Stimulated activated CD4-positive, alpha-beta T cell treated with anti-CD3 and anti-CD28 coated beads, Interleukin-2, amount 100 ng/mL, for 48 hours (primary cell): ENCODE measurements around the gene RASSF1.

Experiments used
- DNase-seq, 2 donors: peaks; one replicate each; pipeline ENCODE4 v3.0.0-alpha.2; 2020

RASSF1 gene

DNA sequence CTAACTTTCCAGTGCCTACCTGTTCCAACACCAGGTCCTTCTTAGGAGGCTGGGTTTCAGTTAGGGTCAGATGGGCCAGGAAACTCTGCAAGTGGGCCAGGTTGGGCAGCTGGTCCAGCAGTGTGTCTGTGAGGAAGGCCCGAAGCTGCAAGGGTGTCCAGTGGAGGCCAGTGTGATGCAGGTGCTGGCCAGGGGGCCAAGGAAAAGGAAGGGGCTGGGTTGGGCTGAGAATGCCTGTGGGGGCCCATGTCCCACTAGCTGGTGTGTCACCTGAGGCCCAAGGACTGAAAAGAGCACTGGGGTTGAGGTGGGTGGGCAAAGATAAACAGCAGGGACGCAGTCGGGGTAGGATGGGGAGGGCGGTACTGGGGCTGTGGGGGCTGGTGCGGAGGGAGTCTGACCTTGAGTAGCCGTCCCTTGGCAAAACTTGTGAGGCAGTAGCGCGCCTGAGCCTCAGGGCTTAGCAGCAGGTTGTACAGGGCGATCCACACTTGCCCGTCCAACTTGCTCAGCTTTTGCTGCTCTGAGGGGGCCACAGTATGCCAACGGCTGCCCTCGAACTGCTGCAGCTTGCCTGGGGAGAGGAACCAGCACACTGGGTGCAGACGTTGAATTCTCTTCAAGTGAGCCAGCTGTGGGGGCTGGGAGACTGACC, 1.5 kb upstream of the RASSF1 start:
- DNase-seq, result no peak

DNA sequence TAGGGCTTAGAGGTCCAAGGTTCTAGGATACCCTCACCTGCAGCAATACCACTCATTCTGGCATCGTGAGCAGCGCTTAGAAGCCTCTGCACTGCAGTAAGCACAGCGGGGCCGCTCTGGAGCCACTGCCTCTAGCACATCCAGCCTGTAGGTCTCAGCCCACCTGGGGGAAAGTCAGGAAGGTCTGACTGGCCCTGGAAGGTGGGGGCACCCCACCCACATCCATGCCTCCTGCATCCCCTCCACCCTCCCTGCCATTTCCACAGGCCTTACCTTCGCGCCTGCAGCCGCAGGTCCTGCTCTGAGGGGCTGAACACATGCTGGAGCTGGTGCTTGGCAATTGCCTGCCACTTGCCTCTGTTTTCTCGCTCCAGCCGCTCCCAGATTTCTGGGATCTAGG, 901 bp upstream of the RASSF1 start:
- DNase-seq, result no peak

DNA sequence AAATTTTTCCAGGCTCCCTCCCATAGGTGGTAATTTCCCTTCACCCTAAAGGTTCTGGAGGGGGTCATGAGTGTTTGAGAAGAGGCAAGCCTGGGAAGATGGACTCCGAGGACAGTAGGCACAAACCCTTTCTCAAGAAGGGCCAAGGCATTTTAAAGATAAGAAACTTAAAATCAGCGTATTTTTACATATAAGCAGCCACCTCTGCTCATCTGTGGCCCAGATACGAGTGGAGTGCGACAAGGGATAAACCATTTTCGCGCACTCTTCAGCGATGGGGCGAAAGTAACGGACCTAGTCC, 539 bp downstream of the RASSF1 start:
- DNase-seq, result no peak

GRCh38 chr3:50339485-50340146, 1.0 kb downstream of the RASSF1 start:
- DNase-seq, result no peak

- no peak for DNase-seq
These were observed 1.7 kb downstream of the RASSF1 start for GRCh38 chr3:50338965-50339364.

DNA sequence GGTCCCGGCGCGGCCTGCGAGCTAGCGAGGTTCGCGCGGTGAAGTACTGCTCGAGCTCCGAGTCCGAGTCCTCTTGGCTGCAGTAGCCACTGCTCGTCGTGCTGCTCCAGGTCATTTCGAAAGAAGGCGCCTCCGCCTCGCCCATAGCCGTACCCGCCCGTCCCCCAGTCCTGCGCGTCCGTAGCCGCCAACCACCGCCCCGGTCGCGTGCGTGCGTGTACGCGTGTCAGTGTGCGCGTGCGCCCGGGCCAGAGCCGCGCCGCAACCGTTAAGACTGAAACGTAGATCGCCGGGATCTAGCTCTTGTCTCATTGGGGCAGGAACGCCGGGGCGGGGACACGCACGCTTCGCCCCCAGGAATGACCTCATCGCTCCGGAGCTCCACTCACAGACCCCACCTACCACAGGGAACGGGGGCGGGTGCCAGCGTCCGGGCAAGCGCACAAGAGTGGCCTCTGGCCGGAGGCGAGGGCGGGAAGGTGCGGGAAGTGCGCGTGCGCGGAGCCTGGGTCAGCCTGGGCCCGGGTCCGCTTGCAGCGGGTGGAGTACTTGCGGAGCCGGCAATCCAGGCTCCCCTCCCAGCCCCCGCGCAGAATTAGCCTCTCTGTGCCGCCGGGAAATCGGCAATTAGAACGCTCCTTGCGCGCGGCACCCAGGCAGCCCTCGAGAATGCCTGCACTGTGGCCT, 3.3 kb downstream of the RASSF1 start:
- DNase-seq, result peak; percentile 94

DNA sequence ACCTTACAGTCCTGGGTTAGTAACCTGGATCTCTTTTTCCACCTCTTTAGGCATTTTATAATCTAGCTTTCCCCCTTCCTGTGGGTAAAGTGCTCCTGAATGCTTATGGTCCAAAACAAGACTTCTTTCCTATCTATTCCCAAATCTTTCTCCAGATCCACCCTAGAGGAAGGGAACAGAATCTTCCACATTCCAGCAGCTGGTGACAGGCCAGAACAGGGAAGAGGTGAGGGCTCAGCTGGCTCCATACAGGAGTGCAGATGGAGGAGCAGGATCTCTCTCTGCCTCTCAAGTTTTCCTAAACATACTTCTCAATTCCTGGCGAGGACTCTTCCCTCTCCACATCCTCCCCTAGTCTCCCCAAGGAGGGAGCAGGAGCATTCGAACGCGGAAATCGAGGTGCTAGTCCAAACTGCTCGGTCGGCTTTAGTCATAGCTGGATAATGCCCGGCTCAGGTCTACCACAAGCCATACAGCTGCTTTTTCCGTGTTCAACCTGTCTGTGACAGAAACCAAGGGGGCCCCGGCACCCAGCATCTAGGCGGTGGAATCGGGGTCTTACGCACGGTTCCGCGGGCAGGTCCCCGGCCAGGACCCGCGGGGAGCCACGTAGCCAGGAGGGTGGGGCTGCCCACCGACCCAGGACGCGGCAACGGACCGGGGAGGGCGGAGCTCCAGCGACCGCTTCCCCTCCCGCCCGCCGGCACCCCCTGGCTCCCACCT, 4.0 kb downstream of the RASSF1 start:
- no peak for DNase-seq

DNA sequence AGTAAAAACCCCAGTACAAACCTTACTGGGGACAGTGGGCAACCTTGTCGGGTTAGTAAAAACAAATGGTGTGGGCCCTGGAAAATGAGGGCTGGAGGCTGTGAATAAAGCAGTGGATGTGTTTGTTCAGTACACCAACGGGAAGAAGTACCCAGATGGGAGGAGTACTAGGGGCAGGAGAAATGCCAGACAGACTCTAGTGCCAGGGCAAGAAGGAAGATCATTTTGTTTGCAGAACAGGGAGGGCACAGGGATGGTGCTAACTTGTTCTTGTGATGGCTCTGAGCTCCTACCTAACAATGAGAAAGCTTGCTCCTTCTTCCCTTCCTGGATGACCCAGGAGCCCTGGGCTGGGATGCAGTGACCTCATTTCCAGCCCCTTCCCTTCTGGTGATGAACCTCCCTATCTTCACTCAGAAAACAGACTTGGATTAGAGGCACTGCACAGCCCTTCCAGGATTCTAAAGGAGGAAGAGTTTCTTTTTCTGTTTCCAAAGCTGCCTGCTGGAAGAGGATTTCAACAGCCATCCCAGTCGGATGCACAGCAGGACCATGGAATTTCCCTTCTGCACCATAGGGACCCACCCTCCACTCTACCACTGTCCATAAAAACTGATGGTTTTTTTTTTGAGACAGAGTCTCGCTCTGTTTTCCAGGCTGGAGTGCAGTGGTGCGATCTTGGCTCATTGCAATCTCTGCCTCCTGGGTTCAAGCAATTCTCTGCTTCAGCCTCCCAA, 6.1 kb downstream of the RASSF1 start:
- DNase-seq, result no peak

- DNase-seq, result no peak
These were observed 6.8 kb downstream of the RASSF1 start for GRCh38 chr3:50333744-50334328.

GRCh38 chr3:50331364-50331907, 9.2 kb downstream of the RASSF1 start:
- no peak for DNase-seq

DNA sequence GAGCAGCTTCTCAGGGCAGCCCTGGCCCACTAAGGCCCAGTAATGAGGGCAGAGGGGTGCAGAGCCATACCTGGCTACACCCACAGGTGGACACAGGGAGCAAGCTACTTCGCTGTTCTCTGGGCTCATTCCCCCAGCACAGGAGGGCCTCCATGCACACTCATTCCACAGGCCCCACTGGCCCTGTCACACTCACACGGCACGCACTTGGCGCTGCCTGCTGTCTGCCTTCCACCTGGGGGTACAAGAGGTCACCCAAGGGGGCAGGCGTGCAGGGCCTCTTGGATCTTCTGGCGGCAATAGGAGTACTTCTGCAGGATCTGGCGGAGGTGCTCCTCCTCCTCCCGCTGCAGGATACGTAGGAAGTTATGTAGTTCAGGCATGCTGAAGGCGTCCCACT, 10.3 kb downstream of the RASSF1 start:
- no peak for DNase-seq

- peak; percentile 92 for DNase-seq
These were observed 12.5 kb downstream of the RASSF1 start, which contains the start of gene TUSC2 for GRCh38 chr3:50327943-50328691. Gene TUSC2, minus strand, starts transcription at chr3:50328223. Its CDS starts 124 bp downstream, at chr3:50328099.

GRCh38 chr3:50327129-50327528, 13.5 kb downstream of the RASSF1 start:
- DNase-seq, result no peak

- no peak for DNase-seq
These were observed 14.5 kb downstream of the RASSF1 start for GRCh38 chr3:50326182-50326541.

GRCh38 chr3:50325497-50326181, 15.0 kb downstream of the RASSF1 start:
- DNase-seq, result no peak

DNA sequence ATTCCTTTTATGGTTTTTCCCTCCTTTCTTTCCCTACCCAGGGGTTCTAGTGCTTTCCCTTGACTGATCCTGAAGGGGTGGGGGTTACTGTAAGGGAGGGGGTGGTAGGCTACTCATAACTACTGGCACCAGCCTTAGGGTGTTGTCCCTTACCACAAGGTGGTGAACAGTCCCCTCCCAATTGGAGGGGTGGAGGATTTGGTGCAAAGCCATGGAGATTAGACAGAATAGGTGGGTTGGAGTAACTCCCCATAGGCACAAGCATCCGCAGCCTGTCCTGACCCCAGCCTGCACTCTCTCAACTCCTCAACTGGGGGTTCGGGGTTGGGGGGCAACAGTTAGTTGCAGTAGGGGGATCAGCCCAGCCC, 15.5 kb downstream of the RASSF1 start:
- no peak for DNase-seq

DNA sequence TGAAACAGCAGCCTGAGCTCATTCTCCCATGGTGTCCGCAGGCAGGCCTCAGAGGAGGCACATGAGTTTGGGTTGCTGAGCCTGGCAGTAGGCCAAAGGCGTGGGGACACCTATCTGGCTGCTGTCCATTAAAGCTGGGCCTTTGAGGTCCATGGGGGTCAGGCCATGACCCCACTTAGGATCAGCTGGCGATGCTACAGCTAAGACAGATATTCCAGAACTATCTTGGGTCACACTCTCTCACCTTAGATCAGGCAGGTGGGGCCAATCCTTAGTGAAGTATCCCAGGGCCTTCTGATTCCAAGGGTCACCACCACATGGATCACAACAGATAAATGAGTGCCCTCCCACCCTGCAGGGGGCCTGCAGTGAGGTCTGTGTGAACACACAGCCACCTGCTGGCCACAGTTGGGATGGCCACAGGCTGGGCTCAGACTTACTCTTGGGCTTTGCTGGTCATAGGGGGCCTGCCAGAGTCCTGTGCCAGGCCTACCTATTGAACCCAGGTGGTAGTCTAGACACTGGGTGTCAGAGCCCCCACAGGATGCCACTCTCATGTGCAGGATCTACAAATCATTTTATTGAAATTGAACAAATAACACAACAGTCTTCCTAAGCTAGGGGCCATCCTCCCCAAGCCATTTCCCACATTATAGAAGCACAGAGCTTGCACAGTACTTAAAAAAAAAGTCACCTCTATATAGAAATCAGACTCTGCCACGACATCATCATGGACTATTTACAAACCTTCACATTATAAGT, 16.1 kb downstream of the RASSF1 start:
- DNase-seq, result peak; percentile 61

DNA sequence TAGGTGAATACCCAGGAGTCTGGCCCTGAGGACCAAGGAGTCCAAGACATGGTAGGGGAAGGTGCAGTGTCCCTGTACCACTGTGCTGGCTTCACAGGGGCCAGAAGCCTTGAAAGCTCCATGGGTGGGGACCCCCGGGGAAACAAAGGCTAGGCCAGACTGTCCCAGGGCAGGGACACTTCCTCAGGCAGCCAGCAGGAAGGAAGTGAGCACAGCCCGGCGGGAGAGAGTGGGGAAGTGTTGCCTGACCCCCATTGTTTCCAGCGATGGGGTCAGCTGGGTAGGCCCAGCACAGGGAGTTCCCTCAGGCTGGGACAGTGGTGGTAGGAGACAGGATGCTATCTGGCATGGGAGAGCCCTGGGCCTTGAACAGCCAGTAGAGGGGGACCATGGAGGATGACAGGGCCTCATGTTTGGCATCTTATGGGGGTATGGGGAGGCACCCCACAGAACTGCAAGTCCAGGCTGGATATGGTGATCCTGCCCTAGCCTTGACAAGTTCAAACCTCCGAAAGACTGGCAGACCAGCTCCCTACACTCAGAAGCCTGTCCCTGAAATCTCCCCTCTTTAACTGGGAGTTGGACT, 16.9 kb downstream of the RASSF1 start:
- no peak for DNase-seq

GRCh38 chr3:50323092-50323600, 17.5 kb downstream of the RASSF1 start:
- DNase-seq, result no peak
